GM20000 (cell line): Measurements from ENCODE around the gene CNTF.
"Not testable (repeated sequence)": the region's sequence is repeated elsewhere in the genome, so short reads cannot be mapped to it uniquely, and the experiment has no call there.

Experiments used
- DNase-seq: peaks from one replicate; pipeline ENCODE4 v3.0.0; 2012; ENCODE audit warnings: low spot score
- TF ChIP-seq, protein P1 (sequence below): IDR thresholded peaks from 2 replicates; pipeline ENCODE4 v1.5.1; 2012; ENCODE audit warnings: mild to moderate bottlenecking, control low read depth; ENCODE audit errors: extremely low read depth, missing control alignments

The CNTF gene, protein sequence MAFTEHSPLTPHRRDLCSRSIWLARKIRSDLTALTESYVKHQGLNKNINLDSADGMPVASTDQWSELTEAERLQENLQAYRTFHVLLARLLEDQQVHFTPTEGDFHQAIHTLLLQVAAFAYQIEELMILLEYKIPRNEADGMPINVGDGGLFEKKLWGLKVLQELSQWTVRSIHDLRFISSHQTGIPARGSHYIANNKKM

DNA sequence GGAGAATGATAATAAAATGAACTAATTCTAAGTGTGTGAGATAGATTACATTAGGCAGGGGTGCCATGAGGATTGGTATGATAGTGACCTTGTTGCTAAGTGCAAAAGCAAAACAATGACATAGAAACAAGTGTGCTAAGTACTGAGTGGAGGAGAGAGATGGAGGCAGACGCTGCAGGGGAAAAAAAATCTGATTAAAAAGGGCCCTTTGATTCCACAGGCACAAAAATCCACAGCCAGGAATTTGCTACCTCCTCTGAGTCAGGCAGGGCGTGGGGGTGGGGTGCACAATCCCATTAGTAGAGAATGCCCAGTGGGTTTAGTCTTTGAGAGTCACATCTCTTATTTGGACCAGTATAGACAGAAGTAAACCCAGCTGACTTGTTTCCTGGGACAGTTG is at the start of gene CNTF:
Gene CNTF (plus strand): TSS at position 322 of the 400 bp plus-strand sequence. CDS start 88 bp downstream, outside the sequence.
- no peak for DNase-seq
- TF ChIP-seq, protein P1, sequence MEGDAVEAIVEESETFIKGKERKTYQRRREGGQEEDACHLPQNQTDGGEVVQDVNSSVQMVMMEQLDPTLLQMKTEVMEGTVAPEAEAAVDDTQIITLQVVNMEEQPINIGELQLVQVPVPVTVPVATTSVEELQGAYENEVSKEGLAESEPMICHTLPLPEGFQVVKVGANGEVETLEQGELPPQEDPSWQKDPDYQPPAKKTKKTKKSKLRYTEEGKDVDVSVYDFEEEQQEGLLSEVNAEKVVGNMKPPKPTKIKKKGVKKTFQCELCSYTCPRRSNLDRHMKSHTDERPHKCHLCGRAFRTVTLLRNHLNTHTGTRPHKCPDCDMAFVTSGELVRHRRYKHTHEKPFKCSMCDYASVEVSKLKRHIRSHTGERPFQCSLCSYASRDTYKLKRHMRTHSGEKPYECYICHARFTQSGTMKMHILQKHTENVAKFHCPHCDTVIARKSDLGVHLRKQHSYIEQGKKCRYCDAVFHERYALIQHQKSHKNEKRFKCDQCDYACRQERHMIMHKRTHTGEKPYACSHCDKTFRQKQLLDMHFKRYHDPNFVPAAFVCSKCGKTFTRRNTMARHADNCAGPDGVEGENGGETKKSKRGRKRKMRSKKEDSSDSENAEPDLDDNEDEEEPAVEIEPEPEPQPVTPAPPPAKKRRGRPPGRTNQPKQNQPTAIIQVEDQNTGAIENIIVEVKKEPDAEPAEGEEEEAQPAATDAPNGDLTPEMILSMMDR, result no peak

DNA sequence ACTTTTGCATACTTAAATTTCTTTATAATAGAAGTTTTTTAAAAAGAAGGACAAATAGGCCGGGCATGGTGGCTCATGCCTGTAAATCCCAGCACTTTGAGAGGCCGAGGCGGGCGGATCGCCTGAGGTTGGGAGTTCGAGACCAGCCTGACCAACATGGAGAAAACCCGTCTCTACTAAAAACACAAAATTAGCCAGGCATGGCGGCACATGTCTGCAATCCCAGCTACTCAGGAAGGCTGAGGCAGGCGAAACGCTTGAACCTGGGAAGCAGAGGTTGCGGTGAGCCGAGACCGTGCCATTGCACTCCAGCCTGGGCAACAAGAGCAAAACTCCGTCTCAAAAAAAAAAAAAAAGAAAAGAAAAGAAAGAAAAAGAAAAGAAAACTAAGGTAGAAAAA is 49.6 kb upstream of the CNTF start:
- DNase-seq, result not testable (repeated sequence)

DNA sequence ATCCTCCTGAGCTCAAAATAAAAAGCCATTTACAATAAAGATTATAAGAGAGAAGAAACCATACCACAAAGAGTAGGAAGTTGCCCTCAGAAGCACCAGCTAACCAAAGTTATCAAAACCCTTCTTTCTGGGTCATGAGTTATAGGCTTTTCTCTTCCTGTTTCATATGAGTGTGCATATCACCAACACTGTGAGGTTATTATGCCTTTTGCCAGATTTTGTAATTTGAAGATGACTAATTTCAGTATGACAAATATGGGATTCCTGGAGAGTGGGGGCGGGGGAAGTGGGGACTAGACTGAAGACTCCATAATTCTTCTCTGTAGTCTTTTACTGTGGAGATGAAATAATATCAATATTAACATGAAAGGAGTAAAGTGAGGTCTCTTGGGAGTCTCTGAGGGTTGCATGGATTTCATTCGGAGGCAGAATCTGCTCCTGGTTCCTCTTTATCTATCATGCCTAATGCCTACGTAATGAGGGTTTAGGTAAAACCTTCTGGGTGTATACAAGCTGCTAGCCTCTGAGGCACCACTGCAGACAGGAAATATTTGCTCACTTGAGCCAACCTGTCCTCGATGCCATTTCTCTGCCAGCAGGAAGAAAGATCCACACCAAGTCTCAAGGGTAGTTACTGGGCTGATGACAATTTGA is 48.9 kb upstream of the CNTF start:
- TF ChIP-seq, protein P1, result no peak
- peak; percentile 18 for DNase-seq

DNA sequence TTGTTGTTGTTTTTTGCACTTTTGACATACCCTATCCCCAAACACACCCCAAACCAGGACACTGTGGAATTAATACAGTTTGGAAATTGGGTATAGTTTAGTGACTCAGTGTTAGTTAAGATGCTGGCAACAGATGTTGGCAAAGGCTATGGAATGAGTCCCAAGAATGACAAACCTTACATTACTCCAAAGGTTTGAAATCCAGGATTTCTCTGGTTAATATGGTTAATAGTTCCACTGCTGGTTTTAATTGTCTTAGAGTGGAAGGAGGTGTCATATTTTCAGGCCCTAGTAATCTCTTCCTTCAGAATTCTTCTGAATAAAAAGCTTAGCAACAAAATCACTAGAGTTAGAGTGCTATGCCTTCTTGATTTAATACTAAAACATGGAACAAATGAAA is 47.6 kb upstream of the CNTF start:
- TF ChIP-seq, protein P1, result no peak
- DNase-seq, result no peak

DNA sequence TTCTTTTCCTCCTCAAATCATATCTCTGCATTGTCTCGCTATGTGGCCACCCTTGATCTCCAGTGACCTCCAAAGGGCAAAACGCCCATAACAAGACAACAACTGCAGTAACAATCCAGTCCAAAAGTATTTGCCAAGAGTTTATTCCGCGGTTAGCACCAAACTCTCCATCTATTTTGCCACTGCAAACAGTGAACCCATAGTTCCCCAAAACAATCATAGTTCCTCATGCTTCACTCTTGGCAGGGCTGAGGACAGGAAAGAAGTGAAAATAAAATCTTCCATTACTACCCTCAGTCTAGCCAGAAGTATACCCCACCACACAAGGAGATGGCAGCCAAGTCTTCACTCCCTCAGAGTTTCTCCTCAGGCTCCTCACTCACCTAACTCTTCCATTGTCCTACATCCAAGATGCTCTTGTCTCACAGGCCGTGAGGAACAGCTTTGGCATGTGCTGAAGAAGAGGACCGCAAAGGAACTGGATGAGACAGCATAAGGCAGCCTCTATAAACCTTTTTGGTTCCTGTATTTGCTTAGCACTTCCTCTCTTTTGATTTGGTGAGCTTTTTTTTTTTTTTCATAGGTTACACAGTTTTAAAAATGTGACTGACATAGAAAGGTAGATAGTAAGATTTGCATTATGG is 47.0 kb upstream of the CNTF start, which contains the start of gene LPXN:
Gene LPXN (minus strand): TSS at position 480 of the 644 bp plus-strand sequence. CDS start 84 bp downstream, at position 396.
- TF ChIP-seq, protein P1, result peak; percentile 5
- peak; percentile 25 for DNase-seq

DNA sequence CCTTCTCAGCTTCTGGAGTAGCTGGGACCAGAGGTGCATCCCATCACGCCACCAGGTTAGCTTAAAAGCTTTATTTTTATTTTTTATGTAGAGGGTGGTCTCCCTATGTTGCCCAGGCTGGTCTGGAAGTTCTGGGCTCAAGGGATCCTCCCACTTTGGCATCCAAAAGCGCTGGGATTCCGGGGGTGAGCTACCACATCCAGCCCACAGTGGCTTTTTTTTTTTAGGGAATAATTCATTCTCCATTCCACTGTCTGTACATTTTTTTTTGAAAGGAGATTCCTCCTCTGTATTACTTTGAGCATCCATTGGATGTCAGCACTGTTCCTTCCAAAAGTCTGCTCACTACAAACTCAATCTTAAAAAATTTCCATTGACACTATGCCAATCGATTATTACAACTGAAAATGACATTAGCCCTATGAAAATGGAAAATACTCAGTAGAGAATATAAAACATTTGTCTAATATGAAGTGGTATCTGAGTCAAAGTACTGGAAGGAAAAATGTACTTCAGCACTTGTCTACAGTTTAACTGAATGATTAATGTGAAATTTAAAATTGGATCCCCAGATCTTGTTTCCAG is 45.5 kb upstream of the CNTF start:
- no peak for DNase-seq
- TF ChIP-seq, protein P1, result no peak

DNA sequence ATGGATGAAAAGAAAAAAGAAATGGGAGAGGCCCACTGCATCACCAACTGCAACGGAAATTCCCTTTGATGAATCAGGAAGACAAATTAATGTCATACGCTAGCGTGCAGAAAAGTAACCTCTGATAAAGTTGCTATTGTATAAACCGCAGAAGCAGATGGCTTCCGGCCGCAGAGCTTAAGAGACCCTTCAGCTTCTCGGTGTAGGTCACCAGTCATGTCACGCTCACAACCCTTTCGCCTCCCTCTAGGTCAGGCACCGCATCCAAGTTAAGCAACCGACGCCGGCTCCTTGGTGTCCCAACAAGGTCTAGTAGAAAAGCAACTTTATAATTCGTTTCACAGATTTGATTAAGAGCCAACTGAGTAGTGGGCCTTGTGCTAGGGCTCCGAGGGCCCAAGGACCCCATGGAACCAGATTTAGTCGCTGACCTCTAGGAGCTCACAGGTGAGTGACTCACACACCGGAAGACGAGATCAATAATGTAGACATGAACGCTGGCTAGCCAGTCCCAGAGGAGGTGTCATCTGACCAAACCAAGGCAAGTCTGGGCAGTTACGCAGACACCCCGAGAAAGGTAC is 44.8 kb upstream of the CNTF start:
- peak; percentile 61 for DNase-seq
- TF ChIP-seq, protein P1, result no peak
